K562 (cell line): Measurements from ENCODE around the gene ZNF628. TPM values are rescaled to one million over a fixed set of nuclear protein-coding genes. Genes with fewer than 3 reads are reported as not detected.

ENCODE experiments used
- CREBBP ChIP-seq: IDR thresholded peaks from one replicate; pipeline ENCODE4 v1.6.1; 2012; ENCODE audit warnings: low read depth, mild to moderate bottlenecking, control low read depth, inconsistent platforms, low read length
- DDX20 ChIP-seq: fragments of 450-650 bp; IDR thresholded peaks from 2 replicates; pipeline ENCODE4 v1.6.1; 2016; ENCODE audit warnings: missing genetic modification characterization, low read depth, mild to moderate bottlenecking, missing compliant biosample characterization, moderate library complexity
- FOSL1 ChIP-seq: fragments of 200-800 bp; sonication (Bioruptor generic); conservative IDR thresholded peaks from 2 replicates; pipeline ENCODE4 v1.6.1; 2016; ENCODE audit warnings: missing genetic modification characterization, missing compliant biosample characterization
- GATAD2B ChIP-seq: fragments of 450-650 bp; IDR thresholded peaks from 2 replicates; pipeline ENCODE4 v1.6.1; 2017; ENCODE audit warnings: mild to moderate bottlenecking, borderline replicate concordance
- LEF1 ChIP-seq: fragments of 450-650 bp; IDR thresholded peaks from 2 replicates; pipeline ENCODE4 v1.6.1; 2016; ENCODE audit warnings: mild to moderate bottlenecking
- MAX ChIP-seq: sonication (generic); formaldehyde crosslinking; IDR thresholded peaks from 2 replicates; pipeline ENCODE4 v1.9.0; 2022; ENCODE audit warnings: mild to moderate bottlenecking, missing genetic modification reagents
- MTA1 ChIP-seq: fragments of 450-650 bp; IDR thresholded peaks from 2 replicates; pipeline ENCODE4 v1.6.1; 2017; ENCODE audit warnings: borderline replicate concordance
- NCOA2 ChIP-seq, 2 experiments: fragments of 450-650 bp; IDR thresholded peaks; 2 replicates each; pipeline ENCODE4 v1.6.1; 2018; ENCODE audit warnings: mild to moderate bottlenecking in 2 of 2, moderate library complexity in 1 of 2; ENCODE audit not compliant: partially characterized antibody in 2 of 2
- NFIC ChIP-seq: fragments of 450-650 bp; IDR thresholded peaks from 2 replicates; pipeline ENCODE4 v1.6.1; 2017; ENCODE audit warnings: mild to moderate bottlenecking, inconsistent platforms
- PCBP1 ChIP-seq: fragments of 200-400 bp; formaldehyde crosslinking; IDR thresholded peaks from 2 replicates; pipeline ENCODE4 v1.6.1; 2018; ENCODE audit warnings: mild to moderate bottlenecking, low read depth, low read length; ENCODE audit not compliant: poor library complexity, severe bottlenecking
- PRDM10 ChIP-seq: fragments of 450-650 bp; IDR thresholded peaks from 2 replicates; pipeline ENCODE4 v1.6.1; 2018; ENCODE audit not compliant: partially characterized antibody
- PREB ChIP-seq: sonication (generic); formaldehyde crosslinking; IDR thresholded peaks from 2 replicates; pipeline ENCODE4 v1.8.1; 2023; ENCODE audit warnings: mild to moderate bottlenecking, missing genetic modification reagents
- RFX7 ChIP-seq: fragments of 250-450 bp; sonication (Bioruptor Pico); IDR thresholded peaks from 2 replicates; pipeline ENCODE4 v1.5.1; 2021; ENCODE audit warnings: mild to moderate bottlenecking
- STAT6 ChIP-seq: sonication (generic); formaldehyde crosslinking; IDR thresholded peaks from 2 replicates; pipeline ENCODE4 v1.8.1; 2023; ENCODE audit warnings: mild to moderate bottlenecking, missing genetic modification reagents
- ZBTB7A ChIP-seq: IDR thresholded peaks from 2 replicates; pipeline ENCODE4 v1.6.1; 2011; ENCODE audit warnings: low read depth, mild to moderate bottlenecking, low read length, moderate library complexity, borderline replicate concordance; ENCODE audit not compliant: control insufficient read depth
- ZNF12 ChIP-seq: sonication (generic); formaldehyde crosslinking; IDR thresholded peaks from 2 replicates; pipeline ENCODE4 v1.4.0; 2020; ENCODE audit warnings: mild to moderate bottlenecking, missing genetic modification reagents
- ZNF740 ChIP-seq, 3 experiments: fragments of 200-800 bp in 1 of 3; sonication (Bioruptor generic) in 1 of 3; sonication (generic) in 1 of 3; formaldehyde crosslinking in 1 of 3; IDR thresholded peaks; 2 replicates each; pipeline versions ENCODE4 v1.6.1 to v1.8.0; 2016 to 2022; ENCODE audit warnings: mild to moderate bottlenecking in 2 of 3, missing compliant biosample characterization in 2 of 3, missing genetic modification characterization in 2 of 3, missing genetic modification reagents in 1 of 3
- ZNF785 ChIP-seq: fragments of 250-450 bp; sonication (Bioruptor Pico); IDR thresholded peaks from 2 replicates; pipeline ENCODE4 v1.4.0; 2020; ENCODE audit warnings: mild to moderate bottlenecking
- polyA plus RNA-seq, 8 experiments: library from polyadenylated mRNA; depleted of rRNA in 4 of 8; stranded (reverse) in 5 of 8; unstranded in 3 of 8; fragments of >200 nt; fragmentation: Nextera tagmentation in 2 of 8; fragmentation: Illumina TruSeq in 1 of 8; extraction: Ambion mirVana in 2 of 8; extraction: Trizol in 1 of 8; gene quantifications; 2 replicates each; pipeline versions ENCODE4 v1.2.1 to v1.2.3, GENCODE V29; 2011 to 2014; ENCODE audit warnings: inconsistent platforms in 1 of 8, missing spikeins in 1 of 8
- total RNA-seq, 7 experiments: library from RNA; depleted of rRNA in 6 of 7; stranded (reverse); fragments of >200 nt in 6 of 7; fragmentation: Illumina TruSeq in 2 of 7; extraction: Trizol in 2 of 7; gene quantifications; 2 replicates each; pipeline versions ENCODE4 v1.2.1 to v1.2.3, GENCODE V29; 2011 to 2021; ENCODE audit warnings: low replicate concordance in 1 of 7

The ZNF628 gene
- total and polyA plus RNA-seq, 9 of the 15 experiments (the other 6 are each of a cell fraction or from before 2014, with no cell fraction given) = 0.13 to 13.6 (median 2.2) TPM; not detected in 3

- TF ChIP-seq STAT6 = no peak
- TF ChIP-seq FOSL1 (tag) = no peak
- peak; percentile 100 for TF ChIP-seq MAX (CRISPR knock-in tag)
- no peak for TF ChIP-seq DDX20 (tag)
- TF ChIP-seq CREBBP = no peak
- TF ChIP-seq ZNF12 = 0 out of 2 replicates have a peak, but pooled peaks have one; percentile 56
- no peak for TF ChIP-seq LEF1
- no peak for TF ChIP-seq PCBP1
- TF ChIP-seq ZBTB7A = peak; percentile 94
- TF ChIP-seq PREB (CRISPR knock-in tag) = 0 out of 2 replicates have a peak, but pooled peaks have one; percentile 73
- TF ChIP-seq NCOA2 (IDR thresholded peaks at IDR 0.05; ENCODE audit: partially characterized antibody in 2 of 2) = no peak
- TF ChIP-seq ZNF785 (CRISPR knock-in tag) = no peak
- TF ChIP-seq ZNF740 (CRISPR knock-in tag; IDR thresholded peaks at IDR 0.05) = peak; percentile 94
- no peak for TF ChIP-seq ZNF740 (tag; IDR thresholded peaks at IDR 0.05)
- TF ChIP-seq MTA1 = no peak
- TF ChIP-seq PRDM10 = no peak
- TF ChIP-seq GATAD2B = no peak
- no peak for TF ChIP-seq NFIC
- TF ChIP-seq RFX7 = no peak
Observed at GRCh38 chr19:55503502-55504251, 27.3 kb downstream of the ZNF628 start (continued).
